Ureter (tissue), 1 donor: ENCODE measurements around the gene MRPL11. TPM values are rescaled to one million over a fixed set of nuclear protein-coding genes. Genes with fewer than 3 reads are reported as not detected.
A peak's percentile ranks its signal among the peaks of the same experiment; 100 is the strongest.
"Not testable (repeated sequence)": the region's sequence is repeated elsewhere in the genome, so short reads cannot be mapped to it uniquely, and the experiment has no call there.

ENCODE experiments used
- DNase-seq: peaks from one replicate; pipeline ENCODE4 v3.0.0-alpha.2; 2020; ENCODE audit warnings: low spot score
- total RNA-seq: library from RNA; stranded (reverse); gene quantifications from one replicate; pipeline ENCODE4 v1.2.4, GENCODE V29; 2023
- donor health status: DM: yes; HTN: yes; CAD: no.

Gene MRPL11
- total RNA-seq, 1 donor from 2014 or later = 47.0 TPM

GRCh38 chr11:66467034-66467659, 28.5 kb upstream of the MRPL11 start:
- DNase-seq = no peak

GRCh38 chr11:66466225-66467033, 27.8 kb upstream of the MRPL11 start, which contains the start of gene PELI3:
Gene PELI3, plus strand, starts transcription at chr11:66466905. Its CDS starts 1,224 bp downstream, at chr11:66468129.
- DNase-seq = peak; percentile 95

GRCh38 chr11:66465373-66466224, 27.0 kb upstream of the MRPL11 start:
- no peak for DNase-seq

GRCh38 chr11:66464916-66465315, 26.3 kb upstream of the MRPL11 start:
- no peak for DNase-seq

GRCh38 chr11:66464116-66464515, 25.5 kb upstream of the MRPL11 start:
- DNase-seq = not testable (repeated sequence)

GRCh38 chr11:66462911-66463310, 24.3 kb upstream of the MRPL11 start:
- no peak for DNase-seq

DNA sequence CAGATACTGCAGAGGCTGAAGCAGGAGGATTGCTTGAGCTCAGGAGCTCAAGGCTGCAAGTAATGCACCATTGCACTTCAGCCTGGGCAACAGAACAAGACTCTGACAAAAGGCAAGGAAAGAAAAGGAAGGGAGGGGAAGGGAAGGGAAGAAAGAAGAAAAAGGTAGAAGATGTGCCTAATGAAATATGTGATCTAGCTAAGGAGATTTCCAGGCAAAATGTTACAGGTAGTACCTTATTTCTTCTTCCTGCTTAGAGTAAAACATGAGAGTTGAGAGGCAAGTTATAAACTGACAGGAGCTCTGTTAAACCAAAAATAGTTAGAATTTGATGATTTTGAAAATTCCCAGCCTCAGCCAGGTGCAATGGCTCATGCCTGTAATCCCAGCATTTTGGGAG, 23.4 kb upstream of the MRPL11 start:
- DNase-seq = no peak

GRCh38 chr11:66459138-66459778, 20.6 kb upstream of the MRPL11 start:
- DNase-seq = no peak

DNA sequence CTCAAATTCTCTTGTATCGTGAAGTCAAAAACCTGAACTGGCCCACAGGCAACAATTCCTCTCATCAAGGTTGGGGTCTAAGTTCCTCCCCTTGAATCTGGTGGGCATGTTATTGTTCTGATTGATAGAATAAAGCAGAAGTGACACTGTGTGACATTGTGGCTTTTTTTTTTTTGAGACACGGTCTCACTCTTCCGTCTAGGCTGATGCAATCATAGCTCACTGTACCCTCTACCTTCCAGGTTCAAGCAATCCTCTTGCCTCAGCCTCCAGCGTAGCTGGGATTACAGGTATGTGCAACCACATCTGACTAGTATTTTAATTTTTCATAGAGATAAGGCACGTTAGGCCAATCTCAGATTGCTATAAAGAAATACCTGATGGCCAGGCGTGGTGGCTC, 19.2 kb upstream of the MRPL11 start:
- no peak for DNase-seq

- DNase-seq = no peak
These were observed 16.2 kb upstream of the MRPL11 start for GRCh38 chr11:66454828-66455227.

- no peak for DNase-seq
These were observed 15.6 kb upstream of the MRPL11 start for GRCh38 chr11:66454247-66454646.

- no peak for DNase-seq
These were observed 13.0 kb upstream of the MRPL11 start for GRCh38 chr11:66451663-66452062.

- no peak for DNase-seq
These were observed 11.9 kb upstream of the MRPL11 start for GRCh38 chr11:66450560-66450959.

GRCh38 chr11:66448523-66448922, 9.9 kb upstream of the MRPL11 start:
- no peak for DNase-seq

DNA sequence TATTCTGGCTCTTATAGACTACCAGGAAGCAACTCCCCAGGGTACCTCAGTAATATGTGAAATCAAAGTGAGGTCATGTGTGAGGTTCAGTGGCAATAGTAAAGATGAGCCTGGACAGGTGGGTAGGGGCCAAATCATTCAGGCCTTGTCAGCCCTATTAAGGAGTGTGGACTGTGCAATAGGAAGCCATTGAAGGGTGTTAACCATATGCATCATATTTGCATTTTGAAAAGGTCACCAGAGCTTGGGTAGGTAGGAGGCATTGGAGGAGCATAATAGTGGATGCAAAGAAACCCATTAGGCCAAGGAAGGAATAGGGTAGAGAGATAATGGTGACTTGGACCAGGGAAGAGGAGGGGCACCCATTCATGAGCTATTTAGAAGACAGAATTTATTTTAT, 8.4 kb upstream of the MRPL11 start:
- DNase-seq = no peak

DNA sequence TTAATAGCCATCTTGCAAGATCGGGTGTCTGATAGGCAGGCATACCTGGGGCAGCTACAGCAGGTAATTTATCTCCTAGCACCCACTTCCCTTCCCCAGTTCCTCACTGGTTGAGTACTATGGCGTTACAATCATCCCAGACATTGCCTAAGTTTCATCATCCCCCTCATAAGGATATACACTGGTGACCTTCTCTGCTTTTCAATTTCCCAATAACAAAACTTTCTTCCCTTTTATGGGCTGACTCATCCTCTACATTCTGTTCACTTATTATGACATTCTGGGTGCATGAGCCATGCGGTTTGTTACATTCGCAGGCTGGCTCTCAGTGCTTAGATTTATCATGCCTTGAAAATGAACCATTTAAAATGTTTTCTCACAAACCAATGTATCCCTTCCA, 5.0 kb upstream of the MRPL11 start:
- DNase-seq = no peak

DNA sequence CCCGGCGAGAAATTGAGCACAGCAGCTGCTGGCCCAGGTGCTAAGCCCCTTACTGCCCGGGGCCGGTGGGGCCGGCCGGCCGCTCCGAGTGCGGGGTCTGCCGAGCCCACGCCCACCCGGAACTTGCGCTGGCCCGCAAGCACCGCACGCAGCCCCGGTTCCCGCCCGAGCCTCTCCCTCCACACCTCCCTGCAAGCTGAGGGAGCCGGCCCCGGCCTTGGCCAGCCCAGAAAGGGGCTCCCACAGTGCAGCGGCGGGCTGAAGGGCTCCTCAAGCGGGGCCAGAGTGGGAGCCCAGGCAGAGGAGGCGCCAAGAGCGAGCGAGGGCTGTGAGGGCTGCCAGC, 2.3 kb upstream of the MRPL11 start:
- not testable (repeated sequence) for DNase-seq

GRCh38 chr11:66440101-66440939, 1.7 kb upstream of the MRPL11 start:
- DNase-seq = not testable (repeated sequence)

GRCh38 chr11:66437979-66438503, 607 bp downstream of the MRPL11 start:
- no peak for DNase-seq

DNA sequence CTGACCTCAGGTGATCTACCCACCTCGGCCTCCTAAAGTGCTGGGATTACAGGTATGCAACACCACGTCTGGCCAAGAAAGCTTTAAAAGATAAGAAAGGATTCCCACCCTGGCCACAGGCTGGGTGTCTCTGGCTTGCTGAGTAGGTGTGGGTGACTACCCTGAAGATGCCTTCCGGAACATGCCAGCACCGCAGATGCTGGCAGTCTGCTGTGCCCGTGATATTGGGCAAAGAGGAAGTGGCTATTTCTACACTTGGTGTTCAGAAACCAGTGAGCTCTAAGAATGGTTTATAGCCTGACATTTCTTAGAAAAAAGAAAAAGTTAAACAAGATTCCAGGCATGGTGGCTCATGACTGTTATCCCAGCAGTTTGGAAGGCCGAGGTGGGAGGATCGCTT, 6.1 kb downstream of the MRPL11 start:
- DNase-seq = no peak

DNA sequence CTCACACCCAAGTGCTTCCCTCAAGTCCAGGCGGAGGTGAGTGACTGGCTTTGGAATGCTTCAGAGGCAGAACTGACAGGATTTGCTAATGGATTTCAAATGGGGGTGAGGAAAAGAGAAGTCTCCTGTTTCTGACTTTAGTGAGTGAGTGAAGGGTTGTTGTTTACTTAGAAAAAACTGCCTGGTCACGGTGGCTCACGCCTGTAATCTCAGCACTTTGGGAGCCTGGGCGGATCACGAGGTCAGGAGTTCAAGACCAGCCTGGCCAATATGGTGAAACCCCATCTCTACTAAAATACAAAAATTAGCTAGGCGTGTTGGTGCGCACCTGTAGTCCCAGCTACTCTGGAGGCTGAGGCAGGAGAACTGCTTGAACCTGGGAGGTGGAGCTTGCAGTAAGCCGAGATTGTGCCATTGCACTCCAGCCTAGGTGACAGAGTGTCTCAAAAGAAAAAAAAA, 6.7 kb downstream of the MRPL11 start:
- not testable (repeated sequence) for DNase-seq
